Right renal cortex interstitium (tissue), 3 donors: Measurements from ENCODE around the gene LDB3. TPM values are rescaled to one million over a fixed set of nuclear protein-coding genes. Genes with fewer than 3 reads are reported as not detected.

ENCODE experiments used
- DNase-seq, 3 donors: peaks; one replicate each; pipeline ENCODE4 v3.0.0-alpha.2; 2013; ENCODE audit warnings: low read depth in 3 of 3, low spot score in 2 of 3
- polyA plus RNA-seq, 3 donors: library from polyadenylated mRNA; unstranded; fragments of 120-200 nt; gene quantifications; one replicate each; pipeline ENCODE4 v1.2.1, GENCODE V29; 2013; ENCODE audit not compliant: insufficient read length in 3 of 3

Gene LDB3
- polyA plus RNA-seq, 3 donors = 0.72 to 1.7 (median 1.2) TPM

- no peak for DNase-seq
These were observed 4.6 kb upstream of the LDB3 start for GRCh38 chr10:86663576-86664339.

GRCh38 chr10:86664341-86665217, 3.7 kb upstream of the LDB3 start:
- DNase-seq = no peak

- DNase-seq = no peak
These were observed 3.1 kb upstream of the LDB3 start for GRCh38 chr10:86665218-86665607.

- DNase-seq = no peak
These were observed 2.4 kb upstream of the LDB3 start for GRCh38 chr10:86665868-86666267.

DNA sequence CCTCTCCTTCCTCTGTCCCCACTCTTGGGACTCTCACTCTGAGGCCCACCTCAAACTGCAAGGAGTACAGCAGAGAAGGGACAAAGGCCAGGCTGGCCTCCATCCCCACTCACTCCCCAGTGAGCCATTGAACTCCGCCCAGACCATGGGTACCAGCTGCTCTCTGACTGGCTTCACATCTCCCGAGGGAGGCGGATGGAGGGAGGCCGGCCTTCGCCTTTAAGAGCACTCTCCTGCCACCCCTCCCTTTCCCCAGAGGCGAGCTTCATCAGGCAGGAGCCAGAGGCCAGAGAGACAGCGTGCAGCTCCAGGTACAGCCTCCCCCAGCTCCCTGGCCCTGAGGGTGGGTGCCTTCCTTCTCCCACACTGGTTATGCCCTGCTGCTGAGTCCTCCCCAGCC, 1.8 kb upstream of the LDB3 start:
- DNase-seq = no peak

- DNase-seq = no peak
These were observed 710 bp upstream of the LDB3 start for GRCh38 chr10:86667421-86668181.

DNA sequence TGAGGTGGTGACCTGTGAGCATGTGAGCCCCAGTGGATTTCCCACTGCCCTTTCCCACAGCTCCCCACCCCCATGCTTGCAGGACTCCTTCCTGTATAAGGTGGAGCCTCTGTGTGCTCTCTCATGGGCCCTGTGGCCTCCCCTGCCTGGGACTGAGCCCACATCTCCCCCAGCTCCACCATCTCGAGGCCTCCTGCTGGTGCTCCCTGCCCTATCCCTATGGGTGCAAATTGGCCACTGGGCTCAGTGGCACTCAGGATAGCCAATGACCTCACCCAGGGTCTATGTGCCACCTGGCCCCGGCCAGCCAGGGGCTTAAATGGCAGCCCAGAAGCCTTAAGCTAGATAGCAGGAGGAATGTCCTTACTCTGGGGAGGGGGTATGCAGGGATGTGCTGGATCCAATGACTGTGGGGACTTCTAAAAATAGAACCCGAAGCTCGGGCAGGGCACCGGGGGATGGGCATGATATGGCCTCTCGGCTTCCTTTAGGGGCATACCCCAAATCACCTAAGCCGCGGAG, 2.0 kb downstream of the LDB3 start:
- DNase-seq = no peak

- DNase-seq = no peak
These were observed 2.6 kb downstream of the LDB3 start for GRCh38 chr10:86670876-86671275.

DNA sequence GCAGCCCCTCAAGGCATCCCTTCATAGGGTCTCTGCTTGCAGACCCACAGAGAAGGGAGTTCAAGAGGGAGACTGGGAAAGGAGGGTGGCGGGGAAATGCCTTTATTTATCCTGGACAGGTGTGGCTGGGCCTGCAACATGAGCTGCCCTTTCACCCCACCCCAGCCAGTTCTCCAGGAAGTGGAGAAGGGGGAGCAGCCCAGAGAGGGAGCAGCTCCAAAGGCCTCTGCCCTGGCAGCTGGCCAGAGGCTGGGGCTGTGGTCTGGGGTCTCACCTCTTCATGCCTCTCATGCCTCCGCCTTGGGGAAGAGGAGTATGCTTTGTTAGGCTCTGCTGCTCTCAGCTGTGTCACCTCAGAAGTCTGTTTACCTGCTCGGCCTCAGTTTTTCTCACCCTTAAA, 3.1 kb downstream of the LDB3 start:
- DNase-seq = no peak

DNA sequence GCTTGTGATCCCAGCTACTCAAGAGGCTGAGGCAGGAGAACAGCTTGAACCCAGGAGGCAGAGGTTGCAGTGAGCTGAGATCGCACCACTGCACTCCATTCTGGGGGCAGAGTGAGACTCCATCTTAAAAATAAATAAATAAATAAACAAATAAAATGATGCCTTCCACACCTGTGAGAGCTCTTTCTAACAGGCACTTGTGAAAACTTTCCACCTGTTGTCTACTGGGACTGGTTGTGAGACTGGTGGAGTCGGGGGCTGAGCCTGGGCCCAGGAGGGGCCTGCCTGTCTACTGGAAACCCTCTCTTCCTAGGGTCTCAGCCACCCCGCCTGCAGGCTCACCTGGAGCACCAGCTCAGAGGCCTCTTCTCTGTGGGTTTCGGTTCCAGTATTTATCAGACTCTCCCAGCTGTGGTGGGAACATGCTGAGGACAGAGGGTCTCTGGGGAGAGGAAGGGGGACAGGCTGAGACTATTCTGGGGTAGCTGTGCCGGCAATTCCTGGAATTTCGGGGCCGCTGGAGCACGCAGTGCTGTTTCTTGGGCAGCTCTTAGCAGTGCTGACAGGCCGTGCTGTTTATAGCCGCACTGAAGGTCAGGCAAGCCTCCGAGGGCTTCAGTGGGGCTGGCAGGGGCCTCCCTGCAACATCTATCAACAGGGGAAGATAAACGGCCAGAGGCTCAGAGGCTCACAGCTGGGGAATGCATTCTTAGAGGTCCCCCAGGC, 3.8 kb downstream of the LDB3 start:
- no peak for DNase-seq

- no peak for DNase-seq
These were observed 5.0 kb downstream of the LDB3 start for GRCh38 chr10:86673216-86673826.

- DNase-seq = no peak
These were observed 5.7 kb downstream of the LDB3 start for GRCh38 chr10:86673827-86674581.

- DNase-seq = no peak
These were observed 6.6 kb downstream of the LDB3 start for GRCh38 chr10:86674912-86675311.

DNA sequence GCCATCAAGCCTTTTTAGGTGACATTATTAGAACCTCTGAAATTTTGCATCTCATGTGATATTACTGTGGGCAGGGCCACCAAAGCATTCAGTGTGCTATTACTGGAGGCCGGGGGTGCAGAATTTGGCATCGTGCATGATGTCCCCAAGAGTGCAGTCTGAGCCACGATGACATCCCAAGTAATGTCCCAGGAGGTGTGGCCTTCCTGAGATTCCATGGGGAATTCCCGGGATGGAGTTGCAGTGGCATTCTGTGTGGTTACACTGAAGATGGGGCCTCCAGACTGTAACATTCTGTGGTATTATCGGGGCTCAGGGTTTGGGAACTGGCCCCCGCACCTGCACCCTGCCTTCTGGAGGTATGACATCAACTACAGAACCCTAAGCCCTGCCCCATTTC, 9.1 kb downstream of the LDB3 start:
- no peak for DNase-seq

GRCh38 chr10:86678999-86679792, 10.9 kb downstream of the LDB3 start:
- no peak for DNase-seq

DNA sequence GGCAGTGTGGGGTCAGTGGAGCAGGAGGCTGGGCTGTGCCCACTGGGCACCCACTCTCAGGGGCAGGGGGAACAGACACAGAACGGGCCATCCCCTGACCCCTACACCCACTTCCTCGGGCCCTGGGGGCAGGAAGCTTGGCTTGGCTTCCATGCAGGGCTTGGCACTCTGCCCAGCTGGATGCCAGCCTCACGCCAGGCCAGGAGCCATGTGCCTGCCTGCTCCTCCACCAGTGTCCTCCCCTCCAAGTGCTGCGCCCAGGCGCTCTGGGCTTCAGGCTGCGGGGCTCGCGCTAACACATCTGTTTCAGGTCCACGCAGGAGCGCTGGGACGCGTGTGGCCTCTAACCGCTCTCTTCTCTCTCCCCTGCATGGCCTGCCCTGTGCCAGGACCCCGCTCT, 12.7 kb downstream of the LDB3 start:
- no peak for DNase-seq

- DNase-seq = no peak
These were observed 13.5 kb downstream of the LDB3 start for GRCh38 chr10:86681722-86682386.

- no peak for DNase-seq
These were observed 14.4 kb downstream of the LDB3 start for GRCh38 chr10:86682675-86683074.
